ENCODE results near the gene ARL6IP4. TPM values are rescaled to one million over a fixed set of nuclear protein-coding genes. Genes with fewer than 3 reads are reported as not detected.

The ARL6IP4 gene
- total RNA-seq, 4 donors from 2014 or later: 129 to 188 (median 167) TPM

DNA sequence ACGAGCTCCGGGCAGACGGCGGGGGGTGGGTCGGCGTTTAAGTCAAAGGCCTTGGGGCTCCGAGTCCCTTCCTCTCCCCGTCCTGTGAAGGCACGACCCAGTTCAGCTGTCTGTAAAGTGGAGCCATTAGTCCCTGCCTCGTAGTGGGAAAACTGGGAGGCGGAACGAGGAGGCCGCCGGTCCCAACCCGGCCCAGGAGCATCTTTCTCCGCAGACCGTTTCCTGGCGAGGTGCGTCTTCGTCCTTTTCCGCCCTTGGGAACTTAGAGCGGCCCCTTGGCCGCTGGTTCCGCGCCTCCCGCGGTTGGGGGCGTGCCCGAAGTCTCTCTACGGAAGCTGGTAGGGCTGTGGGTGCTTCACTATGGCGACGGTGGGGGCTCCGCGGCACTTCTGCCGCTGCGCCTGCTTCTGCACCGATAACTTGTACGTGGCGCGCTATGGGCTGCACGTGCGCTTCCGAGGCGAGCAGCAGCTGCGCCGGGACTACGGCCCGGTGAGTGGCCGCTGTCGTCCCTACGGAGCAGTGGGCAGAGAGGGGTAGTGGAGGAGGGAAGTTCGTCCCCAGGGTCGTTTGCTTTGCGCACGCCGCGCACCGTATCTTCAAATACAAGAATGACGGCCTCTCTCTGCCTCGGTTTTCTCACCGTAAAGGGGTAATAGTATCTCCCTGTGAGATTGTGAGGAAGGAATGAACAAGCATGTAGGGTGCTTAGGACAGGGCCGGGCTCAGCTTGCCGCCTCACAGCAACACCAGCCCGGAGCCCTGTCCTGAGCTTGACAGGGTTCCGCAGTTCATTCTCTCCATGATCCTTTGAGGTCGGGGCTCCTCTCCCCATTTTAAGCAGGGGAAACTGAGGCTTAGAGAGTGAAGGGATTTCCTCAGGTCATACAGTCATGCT is 5.3 kb upstream of the ARL6IP4 start, which contains the start of gene OGFOD2:
OGFOD2 (plus strand) TSS at position 353 of the 898 bp plus-strand sequence; CDS start at position 361, 8 bp downstream.
- peak within 1 kb of the TSS; percentile 96 for H3K4me3 ChIP-seq (ENCODE audit: low read depth, poor library complexity, severe bottlenecking)
- 0% methylated on average over 49 to 66 of the region's 66 CpGs for WGBS, 2 donors
- DNase-seq (ENCODE audit: low spot score in 2 of 2): peak; percentile 90 to 98
- TF ChIP-seq, protein P1, sequence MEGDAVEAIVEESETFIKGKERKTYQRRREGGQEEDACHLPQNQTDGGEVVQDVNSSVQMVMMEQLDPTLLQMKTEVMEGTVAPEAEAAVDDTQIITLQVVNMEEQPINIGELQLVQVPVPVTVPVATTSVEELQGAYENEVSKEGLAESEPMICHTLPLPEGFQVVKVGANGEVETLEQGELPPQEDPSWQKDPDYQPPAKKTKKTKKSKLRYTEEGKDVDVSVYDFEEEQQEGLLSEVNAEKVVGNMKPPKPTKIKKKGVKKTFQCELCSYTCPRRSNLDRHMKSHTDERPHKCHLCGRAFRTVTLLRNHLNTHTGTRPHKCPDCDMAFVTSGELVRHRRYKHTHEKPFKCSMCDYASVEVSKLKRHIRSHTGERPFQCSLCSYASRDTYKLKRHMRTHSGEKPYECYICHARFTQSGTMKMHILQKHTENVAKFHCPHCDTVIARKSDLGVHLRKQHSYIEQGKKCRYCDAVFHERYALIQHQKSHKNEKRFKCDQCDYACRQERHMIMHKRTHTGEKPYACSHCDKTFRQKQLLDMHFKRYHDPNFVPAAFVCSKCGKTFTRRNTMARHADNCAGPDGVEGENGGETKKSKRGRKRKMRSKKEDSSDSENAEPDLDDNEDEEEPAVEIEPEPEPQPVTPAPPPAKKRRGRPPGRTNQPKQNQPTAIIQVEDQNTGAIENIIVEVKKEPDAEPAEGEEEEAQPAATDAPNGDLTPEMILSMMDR (IDR thresholded peaks at IDR 0.05): no peak
- no peak for TF ChIP-seq POLR2A (IDR thresholded peaks at IDR 0.05)
- intact Hi-C loops (cut with DNase I; ENCODE audit: low total_unique reads): no loop called here

DNA sequence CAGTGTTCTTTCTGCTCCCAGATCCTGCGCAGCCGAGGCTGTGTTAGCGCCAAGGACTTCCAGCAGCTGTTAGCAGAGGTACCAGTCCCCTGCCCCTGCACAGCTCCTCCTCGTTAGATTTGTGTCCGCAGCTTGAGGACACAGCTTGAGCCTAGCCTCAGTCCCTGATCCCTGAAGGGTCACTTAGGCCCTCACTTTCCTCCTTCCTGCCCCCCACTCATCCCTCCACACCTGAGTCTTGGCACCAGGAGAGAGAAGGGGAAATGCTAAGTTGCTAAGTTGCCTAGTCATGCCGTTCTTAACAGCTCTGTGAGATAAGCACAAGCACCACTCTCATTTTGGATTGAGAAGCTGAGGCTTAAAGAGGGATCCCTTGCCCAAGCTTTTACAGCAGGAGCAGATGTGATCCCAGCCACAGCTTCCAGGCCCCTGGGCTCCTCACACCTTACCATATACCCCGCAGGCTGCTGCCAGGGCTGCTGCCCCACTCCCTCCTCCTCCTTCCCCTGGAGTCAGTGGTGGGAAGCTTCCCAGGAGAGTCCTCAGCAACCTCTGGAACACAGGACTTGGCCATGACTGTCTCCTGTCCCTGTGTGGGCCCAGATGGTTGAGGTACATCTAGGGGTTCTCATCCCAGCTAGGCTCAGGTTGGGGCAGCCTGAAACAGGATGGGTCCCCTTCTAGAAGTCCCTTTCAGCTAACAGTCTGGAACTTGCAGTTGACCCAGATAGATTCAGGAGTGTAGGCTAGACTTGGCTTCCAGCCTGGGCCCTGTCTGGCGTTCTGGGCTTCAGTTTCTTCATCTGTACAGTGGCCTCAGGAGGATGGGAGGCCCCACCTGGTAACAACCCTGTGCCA is 4.5 kb upstream of the ARL6IP4 start:
- TF ChIP-seq, protein P1 (IDR thresholded peaks at IDR 0.05): no peak
- TF ChIP-seq POLR2A (IDR thresholded peaks at IDR 0.05): no peak
- H3K4me3 ChIP-seq (ENCODE audit: low read depth, poor library complexity, severe bottlenecking): peak overlapping the region; percentile 96
- no peak for DNase-seq (ENCODE audit: low spot score in 2 of 2)
- 3 to 9% methylated on average over 8 of the region's 8 CpGs for WGBS, 2 donors
- intact Hi-C loops (cut with DNase I; ENCODE audit: low total_unique reads): no loop called here

DNA sequence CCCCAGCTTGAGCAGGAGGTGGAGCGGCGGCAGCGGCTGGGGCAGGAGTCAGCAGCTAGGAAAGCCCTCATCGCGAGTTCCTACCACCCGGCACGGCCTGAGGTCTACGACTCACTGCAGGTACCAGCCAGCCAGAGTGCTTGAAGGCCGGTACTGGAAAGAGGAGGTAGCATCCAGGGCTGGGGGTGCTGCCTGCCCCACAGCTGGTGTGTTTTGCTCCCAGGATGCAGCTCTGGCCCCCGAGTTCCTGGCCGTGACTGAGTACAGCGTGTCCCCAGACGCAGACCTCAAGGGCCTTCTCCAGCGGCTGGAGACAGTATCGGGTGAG is 3.9 kb upstream of the ARL6IP4 start:
- WGBS, 2 donors: 57 to 62% methylated on average over 14 to 15 of the region's 15 CpGs
- intact Hi-C loops (cut with DNase I; ENCODE audit: low total_unique reads): no loop called here
- no peak overlapping the region for H3K4me3 ChIP-seq (ENCODE audit: low read depth, poor library complexity, severe bottlenecking)
- TF ChIP-seq, protein P1 (IDR thresholded peaks at IDR 0.05): no peak
- no peak for TF ChIP-seq POLR2A (IDR thresholded peaks at IDR 0.05)
- DNase-seq (ENCODE audit: low spot score in 2 of 2): no peak

DNA sequence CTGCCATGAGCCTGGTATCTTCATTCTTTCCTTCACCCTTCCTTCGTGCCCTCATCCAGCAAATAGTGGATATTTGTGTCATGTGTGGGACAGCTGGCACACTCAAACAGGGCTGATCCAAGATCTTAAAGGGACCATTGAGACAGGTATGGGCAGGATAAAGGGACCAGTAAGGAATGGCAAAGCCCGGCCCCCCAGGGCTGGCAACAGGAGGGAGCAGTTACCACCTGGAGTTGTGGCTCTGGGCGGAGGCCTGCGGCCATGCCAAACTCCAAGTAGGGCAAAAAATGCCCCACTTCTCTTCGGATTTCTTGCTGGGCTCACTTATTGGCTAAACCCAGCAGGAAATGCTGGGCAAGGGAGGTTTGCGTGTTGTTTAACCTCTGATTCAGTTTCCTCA is 3.3 kb upstream of the ARL6IP4 start:
- TF ChIP-seq, protein P1 (IDR thresholded peaks at IDR 0.05): no peak
- TF ChIP-seq POLR2A (IDR thresholded peaks at IDR 0.05): no peak
- 68 to 76% methylated on average over 6 of the region's 6 CpGs for WGBS, 2 donors

DNA sequence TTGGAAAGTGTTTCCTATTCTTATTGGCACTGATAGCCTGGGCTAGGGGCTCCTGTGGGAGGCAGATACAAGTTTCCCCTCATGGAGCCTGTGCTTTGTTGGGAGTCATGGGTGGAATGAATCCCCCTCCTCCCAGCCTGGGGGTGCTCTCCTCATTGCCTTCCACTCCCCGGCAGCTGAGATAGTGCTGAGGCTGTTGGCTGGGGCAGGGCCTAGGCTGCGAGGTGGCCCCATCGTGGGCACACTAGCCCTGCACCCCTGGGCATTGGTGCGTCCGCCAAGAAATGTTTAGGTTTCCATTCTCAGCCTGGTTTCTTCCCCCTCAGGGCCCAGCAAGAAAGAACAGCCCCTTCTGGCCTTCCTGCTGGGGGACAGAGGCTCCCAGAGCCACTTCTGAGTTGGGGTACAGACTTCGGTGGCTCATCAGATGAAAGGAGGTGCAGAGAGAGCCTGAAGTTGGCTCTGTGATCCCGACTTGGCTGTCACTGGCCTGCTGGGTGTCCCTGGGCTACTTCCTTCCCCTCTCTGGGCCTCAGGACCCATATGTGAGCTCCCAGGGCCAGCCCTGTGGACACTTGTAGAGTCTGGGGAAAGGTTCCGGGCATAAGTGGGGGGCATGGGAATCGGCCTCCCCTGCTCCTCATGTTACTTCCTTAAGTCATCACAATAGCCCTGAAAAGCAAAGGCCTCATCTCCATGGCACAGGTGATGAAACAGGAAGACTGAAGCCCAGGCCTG is 2.7 kb upstream of the ARL6IP4 start:
- no peak for DNase-seq (ENCODE audit: low spot score in 2 of 2)
- H3K4me3 ChIP-seq (ENCODE audit: low read depth, poor library complexity, severe bottlenecking): no peak overlapping the region
- TF ChIP-seq POLR2A (IDR thresholded peaks at IDR 0.05): no peak
- TF ChIP-seq, protein P1 (IDR thresholded peaks at IDR 0.05): no peak
- intact Hi-C loops (cut with DNase I; ENCODE audit: low total_unique reads): no loop called here
- 85 to 89% methylated on average over 9 of the region's 9 CpGs for WGBS, 2 donors

More for the DNA sequence above, 3.3 kb upstream of the ARL6IP4 start:
- no peak overlapping the region for H3K4me3 ChIP-seq (ENCODE audit: low read depth, poor library complexity, severe bottlenecking)
- intact Hi-C loops (cut with DNase I; ENCODE audit: low total_unique reads): no loop called here
- DNase-seq (ENCODE audit: low spot score in 2 of 2): no peak

Data from lower leg skin (tissue), 4 donors.